Upper lobe of left lung (tissue), 6 donors: ENCODE measurements around the gene SNAI3. TPM values are rescaled to one million over a fixed set of nuclear protein-coding genes. Genes with fewer than 3 reads are reported as not detected.

Source experiments
- ATAC-seq, 2 donors: fragments of 200-7000 bp; cut with Tn5 transposase; one replicate each; pipeline ENCODE4 v1.9.1; 2022; ENCODE audit warnings: mild to moderate bottlenecking in 2 of 2, moderate library complexity in 2 of 2; ENCODE audit not compliant: low FRiP score in 2 of 2
- DNase-seq, 2 donors: peaks; one replicate each; pipeline ENCODE4 v3.0.0-alpha.2; 2019 to 2020
- H3K27ac ChIP-seq, 4 donors: fragments of 200-600 bp; sonication (generic); one replicate each; pipeline ENCODE4 v1.5.1; 2016 to 2019
- H3K27me3 ChIP-seq, 4 donors: fragments of 200-600 bp; sonication (generic); one replicate each; pipeline ENCODE4 v1.5.1; 2017 to 2019
- H3K36me3 ChIP-seq, 4 donors: fragments of 200-600 bp; sonication (generic); one replicate each; pipeline ENCODE4 v1.5.1; 2016 to 2019
- H3K4me1 ChIP-seq, 4 donors: fragments of 200-600 bp; sonication (generic); one replicate each; pipeline ENCODE4 v1.5.1; 2018 to 2019
- H3K4me3 ChIP-seq, 4 donors: fragments of 200-600 bp; sonication (generic); one replicate each; pipeline ENCODE4 v1.5.1; 2017 to 2019; ENCODE audit warnings: mild to moderate bottlenecking in 2 of 4, moderate library complexity in 1 of 4
- H3K9me3 ChIP-seq, 4 donors: fragments of 200-600 bp; sonication (generic); one replicate each; pipeline ENCODE4 v1.5.1; 2018 to 2019
- CTCF ChIP-seq, 6 experiments: fragments of 450-650 bp in 4 of 6; fragments of 200-600 bp in 2 of 6; sonication (generic) in 2 of 6; IDR thresholded peaks; one replicate each; pipeline ENCODE4 v1.5.1; 2016 to 2019; ENCODE audit warnings: antibody characterized with exemption in 6 of 6
- EP300 ChIP-seq, 4 donors: sonication (generic); formaldehyde crosslinking; IDR thresholded peaks; one replicate each; pipeline ENCODE4 v1.5.1; 2017; ENCODE audit warnings: antibody characterized with exemption in 4 of 4, control low read depth in 2 of 4
- POLR2A ChIP-seq, 4 donors: fragments of 450-650 bp; IDR thresholded peaks; one replicate each; pipeline ENCODE4 v1.5.1; 2016 to 2017; ENCODE audit warnings: antibody characterized with exemption in 4 of 4, mild to moderate bottlenecking in 2 of 4
- POLR2AphosphoS5 ChIP-seq, 2 donors: sonication (generic); formaldehyde crosslinking; IDR thresholded peaks; one replicate each; pipeline ENCODE4 v1.5.1; 2017; ENCODE audit warnings: antibody characterized with exemption in 2 of 2
- WGBS, 2 donors: methylation state at CpG; one replicate each; pipeline ENCODE4 v1.1.5; 2017 to 2018; 5-methylcytosine and 5-hydroxymethylcytosine counted together
- total RNA-seq, 6 donors: library from RNA; depleted of rRNA in 4 of 6; stranded (reverse); fragments of >200 nt in 4 of 6; gene quantifications; one replicate each; pipeline versions ENCODE4 v1.1.0 to v1.2.1, GENCODE V29; 2016 to 2021
- donor health status: DM: no; HTN: no; CAD: no; lungs with moderate emphysema.
- donor health status: DM: no; HTN: yes; CAD: no; lungs with severe emphysema.

Gene SNAI3
- total RNA-seq, 6 donors from 2014 or later: 0.78 to 8.1 (median 7.0) TPM; not detected in 1

GRCh38 chr16:88716201-88716600 is 29.9 kb upstream of the SNAI3 start:
- Histone ChIP-seq H3K4me1 (no peaks in the 10 kb centered on the region), H3K27me3 (no peaks in the 10 kb centered on the region), H3K27ac (no peak overlapping the region), H3K36me3 (peaks cover 31 to 81% (median 79%) of the 10 kb centered on the region in 4 donors), H3K9me3 (no peaks in the 10 kb centered on the region), H3K4me3 (no peak overlapping the region)
- WGBS, 2 donors: 92 to 98% methylated on average over 2 to 6 of the region's 15 CpGs
- peak in 1 of 2 donors; percentile 75 for DNase-seq
- ATAC-seq: peak in 1 of 2 donors; percentile 3
- TF ChIP-seq EP300 (IDR thresholded peaks at IDR 0.05) (no peak), POLR2A (IDR thresholded peaks at IDR 0.05) (no peak), POLR2AphosphoS5 (IDR thresholded peaks at IDR 0.05) (no peak)

- Histone ChIP-seq H3K36me3 (peaks cover 27 to 75% (median 73%) of the 10 kb centered on the region in 4 donors), H3K4me3 (no peak overlapping the region), H3K9me3 (no peaks in the 10 kb centered on the region), H3K4me1 (no peaks in the 10 kb centered on the region), H3K27me3 (no peaks in the 10 kb centered on the region), H3K27ac (no peak overlapping the region)
- ATAC-seq (no peak), DNase-seq (peak in 1 of 2 donors; percentile 76)
- no peak for TF ChIP-seq POLR2A (IDR thresholded peaks at IDR 0.05)
- TF ChIP-seq CTCF (IDR thresholded peaks at IDR 0.05): no peak
- TF ChIP-seq POLR2AphosphoS5 (IDR thresholded peaks at IDR 0.05): no peak
- no peak for TF ChIP-seq EP300 (IDR thresholded peaks at IDR 0.05)
- WGBS, 2 donors: 92 to 94% methylated on average over 6 to 56 of the region's 57 CpGs
These were observed 29.2 kb upstream of the SNAI3 start for GRCh38 chr16:88715312-88716190.

- Histone ChIP-seq H3K27ac (no peak overlapping the region), H3K4me1 (no peaks in the 10 kb centered on the region), H3K36me3 (peaks cover 27 to 73% (median 67%) of the 10 kb centered on the region in 4 donors), H3K4me3 (no peak overlapping the region), H3K27me3 (no peaks in the 10 kb centered on the region), H3K9me3 (no peaks in the 10 kb centered on the region)
- ATAC-seq: no peak
- WGBS, 2 donors: 89 to 90% methylated on average over 15 to 40 of the region's 42 CpGs
- DNase-seq: peak in 1 of 2 donors; percentile 78
- TF ChIP-seq POLR2AphosphoS5 (IDR thresholded peaks at IDR 0.05) (no peak), CTCF (IDR thresholded peaks at IDR 0.05) (no peak), EP300 (IDR thresholded peaks at IDR 0.05) (no peak), POLR2A (IDR thresholded peaks at IDR 0.05) (no peak)
These were observed 28.4 kb upstream of the SNAI3 start for GRCh38 chr16:88714420-88715302.

- Histone ChIP-seq H3K27ac (no peak overlapping the region), H3K36me3 (peaks cover 26 to 65% (median 59%) of the 10 kb centered on the region in 4 donors), H3K4me3 (no peak overlapping the region), H3K4me1 (no peaks in the 10 kb centered on the region), H3K9me3 (no peaks in the 10 kb centered on the region), H3K27me3 (no peaks in the 10 kb centered on the region)
- 80 to 89% methylated on average over 13 to 25 of the region's 30 CpGs for WGBS, 2 donors
- DNase-seq (peak in 1 of 2 donors; percentile 65), ATAC-seq (peak in 1 of 2 donors; percentile 7)
- TF ChIP-seq POLR2A (IDR thresholded peaks at IDR 0.05) (no peak), POLR2AphosphoS5 (IDR thresholded peaks at IDR 0.05) (no peak), EP300 (IDR thresholded peaks at IDR 0.05) (no peak), CTCF (IDR thresholded peaks at IDR 0.05) (no peak)
These were observed 27.5 kb upstream of the SNAI3 start for GRCh38 chr16:88713568-88714419.
